Neural cell (in vitro differentiated cells): ENCODE results near the gene TPSD1.

ENCODE experiments used
- EP300 ChIP-seq: fragments of 450-650 bp; conservative IDR thresholded peaks from 2 replicates; pipeline ENCODE4 v1.6.1; 2014; ENCODE audit warnings: antibody characterized with exemption, mild to moderate bottlenecking, moderate library complexity; ENCODE audit not compliant: poor library complexity, severe bottlenecking
- RAD21 ChIP-seq: fragments of 450-650 bp; conservative IDR thresholded peaks from 2 replicates; pipeline ENCODE4 v1.6.1; 2014; ENCODE audit warnings: antibody characterized with exemption, mild to moderate bottlenecking, moderate library complexity
- REST ChIP-seq: IDR thresholded peaks from 2 replicates; pipeline ENCODE4 v1.6.1; 2012; ENCODE audit warnings: borderline replicate concordance
- SMC3 ChIP-seq: fragments of 450-650 bp; conservative IDR thresholded peaks from 2 replicates; pipeline ENCODE4 v1.6.1; 2014; ENCODE audit warnings: antibody characterized with exemption, mild to moderate bottlenecking, moderate library complexity; ENCODE audit not compliant: poor library complexity
- TAF1 ChIP-seq: IDR thresholded peaks from 2 replicates; pipeline ENCODE4 v1.6.1; 2012; ENCODE audit warnings: low read depth
- TF ChIP-seq, protein P1 (sequence below): fragments of 450-650 bp; IDR thresholded peaks from 2 replicates; pipeline ENCODE4 v1.5.1; 2014; ENCODE audit warnings: antibody characterized with exemption, mild to moderate bottlenecking, moderate library complexity; ENCODE audit not compliant: poor library complexity, severe bottlenecking

- TF ChIP-seq TAF1 (no peak), SMC3 (no peak), REST (no peak), RAD21 (no peak), EP300 (no peak)
- TF ChIP-seq, protein P1, sequence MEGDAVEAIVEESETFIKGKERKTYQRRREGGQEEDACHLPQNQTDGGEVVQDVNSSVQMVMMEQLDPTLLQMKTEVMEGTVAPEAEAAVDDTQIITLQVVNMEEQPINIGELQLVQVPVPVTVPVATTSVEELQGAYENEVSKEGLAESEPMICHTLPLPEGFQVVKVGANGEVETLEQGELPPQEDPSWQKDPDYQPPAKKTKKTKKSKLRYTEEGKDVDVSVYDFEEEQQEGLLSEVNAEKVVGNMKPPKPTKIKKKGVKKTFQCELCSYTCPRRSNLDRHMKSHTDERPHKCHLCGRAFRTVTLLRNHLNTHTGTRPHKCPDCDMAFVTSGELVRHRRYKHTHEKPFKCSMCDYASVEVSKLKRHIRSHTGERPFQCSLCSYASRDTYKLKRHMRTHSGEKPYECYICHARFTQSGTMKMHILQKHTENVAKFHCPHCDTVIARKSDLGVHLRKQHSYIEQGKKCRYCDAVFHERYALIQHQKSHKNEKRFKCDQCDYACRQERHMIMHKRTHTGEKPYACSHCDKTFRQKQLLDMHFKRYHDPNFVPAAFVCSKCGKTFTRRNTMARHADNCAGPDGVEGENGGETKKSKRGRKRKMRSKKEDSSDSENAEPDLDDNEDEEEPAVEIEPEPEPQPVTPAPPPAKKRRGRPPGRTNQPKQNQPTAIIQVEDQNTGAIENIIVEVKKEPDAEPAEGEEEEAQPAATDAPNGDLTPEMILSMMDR = no peak
These were observed 18.9 kb downstream of the TPSD1 start for GRCh38 chr16:1274767-1275166.
